Measurements from ENCODE around the gene LIF.
A peak's percentile ranks its signal among the peaks of the same experiment; 100 is the strongest.
"Not testable (repeated sequence)": the region's sequence is repeated elsewhere in the genome, so short reads cannot be mapped to it uniquely, and the experiment has no call there.

The LIF gene

DNA sequence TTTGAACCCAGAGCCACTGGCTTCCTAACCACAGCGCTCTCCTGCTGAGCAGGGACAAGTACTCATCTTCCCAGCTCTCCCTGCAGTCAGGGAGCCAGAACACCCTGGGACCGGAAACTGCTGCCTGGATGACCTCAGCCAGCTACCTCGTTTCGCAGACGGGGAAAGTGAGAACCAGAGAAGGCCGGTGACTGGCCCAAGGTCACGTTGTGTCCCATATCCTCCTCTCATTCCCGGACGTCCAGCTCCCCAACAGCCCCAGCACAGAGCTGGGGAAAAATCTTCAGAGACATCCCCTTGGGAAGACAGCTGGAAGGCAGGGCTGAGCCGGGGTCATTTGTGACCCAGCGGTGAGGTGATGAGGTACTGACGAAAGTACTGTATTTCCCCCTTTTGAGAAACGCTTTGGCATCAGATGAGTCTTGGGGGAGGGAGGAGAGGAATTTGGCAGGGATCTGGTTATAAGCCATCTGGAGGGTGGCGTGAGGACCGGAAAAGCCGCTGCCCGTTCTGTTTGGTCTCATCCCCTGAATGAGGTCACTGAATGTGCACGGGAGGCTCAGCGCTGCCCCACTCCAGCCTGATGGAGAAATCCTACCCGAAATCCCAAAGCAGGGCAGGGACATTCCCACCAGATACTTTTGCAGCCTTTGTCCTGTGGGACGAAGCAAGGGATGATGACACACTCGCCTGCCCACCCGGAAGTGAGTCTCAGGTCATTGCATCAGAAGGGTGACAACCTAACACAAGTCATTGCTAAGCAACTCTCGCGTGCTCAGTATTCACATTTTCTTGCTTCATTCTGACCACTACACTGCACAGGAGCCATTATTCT lies 41.1 kb downstream of the LIF start:
- no peak for DNase-seq

- DNase-seq: no peak
These were observed 41.8 kb downstream of the LIF start for GRCh38 chr22:30204742-30205111.

- DNase-seq: no peak
These were observed 42.4 kb downstream of the LIF start for GRCh38 chr22:30204015-30204741.

- DNase-seq: no peak
These were observed 44.0 kb downstream of the LIF start for GRCh38 chr22:30202531-30203006.

GRCh38 chr22:30201945-30202344 lies 44.6 kb downstream of the LIF start:
- DNase-seq: no peak

GRCh38 chr22:30200905-30201304 lies 45.7 kb downstream of the LIF start:
- not testable (repeated sequence) for DNase-seq

DNA sequence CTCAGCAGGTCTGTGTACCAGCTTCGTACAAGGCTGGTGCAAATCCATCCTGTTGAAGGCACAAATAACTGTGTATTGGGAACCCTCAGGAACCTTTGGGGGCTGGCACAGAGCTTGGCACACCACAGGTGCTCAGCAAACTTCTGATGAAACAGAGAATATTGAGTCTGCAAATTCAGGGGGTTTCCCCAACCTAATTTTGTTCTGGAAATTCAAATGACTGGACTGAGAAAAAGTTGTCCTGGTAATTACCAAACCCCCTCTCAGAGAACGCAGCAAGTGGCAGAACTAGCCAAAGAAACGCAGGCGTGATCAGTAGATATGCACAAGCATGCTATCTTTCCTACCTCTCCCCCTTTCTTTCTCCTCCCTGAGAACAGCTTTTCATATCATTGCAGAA lies 47.6 kb downstream of the LIF start:
- DNase-seq: peak in 1 of 2 experiments; percentile 23

- no peak for DNase-seq
These were observed 48.3 kb downstream of the LIF start for GRCh38 chr22:30198152-30198825.

DNA sequence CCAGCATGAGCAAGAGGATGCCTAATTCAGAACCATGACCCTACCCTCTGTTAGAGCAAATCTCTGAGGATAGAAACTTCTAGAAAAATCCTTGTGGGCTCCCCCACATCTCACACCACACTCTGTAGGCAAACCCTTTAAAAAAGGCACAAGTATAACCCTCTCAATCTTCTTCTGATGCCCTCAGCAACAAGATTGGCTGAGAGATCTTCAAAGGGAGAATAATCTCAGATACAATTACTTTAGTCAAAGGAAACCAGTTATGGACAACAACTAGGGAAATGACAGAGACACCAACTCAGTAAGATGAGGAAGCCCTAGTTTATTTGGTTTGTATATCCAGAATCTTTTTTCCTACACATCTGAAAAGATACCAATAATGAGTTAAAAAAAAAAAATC lies 49.2 kb downstream of the LIF start:
- DNase-seq: no peak

- no peak for DNase-seq
These were observed 49.7 kb downstream of the LIF start for GRCh38 chr22:30196880-30197336.

DNA sequence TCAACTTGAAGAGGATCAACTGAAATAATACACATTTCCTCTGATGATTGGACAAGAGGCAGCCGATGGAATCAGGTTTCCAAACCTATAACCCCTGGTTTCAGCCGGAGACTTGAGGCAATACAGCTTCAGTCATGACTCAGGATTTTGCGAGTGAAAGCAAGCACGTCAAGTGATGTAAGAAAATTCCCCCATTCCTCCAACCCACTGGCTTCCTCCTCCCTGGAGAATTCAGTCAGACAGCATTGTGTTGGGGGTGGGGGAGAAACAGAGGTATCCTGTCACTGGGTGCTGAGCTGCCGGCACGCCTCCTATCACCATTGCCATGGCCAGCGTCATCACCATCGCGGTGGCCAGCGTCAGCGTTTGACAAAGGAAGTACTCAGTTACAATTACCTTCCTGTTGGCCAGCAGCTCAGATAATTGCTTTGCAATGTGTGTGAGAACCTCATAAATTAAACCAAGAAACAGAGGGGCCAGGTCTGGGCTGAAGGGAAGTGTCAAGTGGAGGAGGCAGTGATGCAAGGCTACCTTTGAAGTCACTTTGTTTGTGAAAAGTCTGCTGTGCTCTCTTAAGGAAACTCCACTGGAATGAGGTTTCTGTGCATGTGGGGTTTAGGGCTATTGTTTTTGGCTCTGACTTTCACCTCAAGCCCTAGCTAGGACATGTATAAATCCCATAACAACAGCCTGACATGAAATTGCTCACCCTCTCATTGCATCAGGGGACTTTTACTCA lies 50.2 kb downstream of the LIF start:
- peak; percentile 67 to 76 for DNase-seq

- DNase-seq: no peak
These were observed 51.1 kb downstream of the LIF start for GRCh38 chr22:30195245-30196140.

- no peak for DNase-seq
These were observed 53.4 kb downstream of the LIF start for GRCh38 chr22:30193031-30193775.

- no peak for DNase-seq
These were observed 54.1 kb downstream of the LIF start for GRCh38 chr22:30192427-30192826.

GRCh38 chr22:30191040-30191701 lies 55.4 kb downstream of the LIF start:
- no peak for DNase-seq

DNA sequence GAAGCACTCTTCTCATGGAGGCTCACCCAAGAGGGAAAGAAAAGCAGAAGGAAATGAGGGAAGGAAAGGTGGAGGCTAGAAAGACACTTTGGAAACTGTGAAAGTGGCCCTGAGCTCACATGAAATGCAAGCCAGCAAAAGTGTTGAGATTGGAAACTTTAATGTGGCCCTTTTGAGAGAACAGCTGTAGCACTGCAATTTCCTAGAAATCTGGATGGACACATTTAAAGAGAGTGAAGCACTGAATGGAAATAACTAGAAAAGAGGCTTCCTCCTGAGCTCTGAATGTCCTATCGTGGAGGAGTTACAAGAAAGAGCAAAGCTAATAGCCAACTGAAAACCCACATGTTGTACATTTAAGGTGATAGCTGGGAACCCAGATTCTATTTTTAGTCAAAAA lies 56.0 kb downstream of the LIF start:
- no peak for DNase-seq

Data from activated CD4-positive, alpha-beta T cell treated with anti-CD3 and anti-CD28 coated beads, Interleukin-2, amount 50 U/mL, for 48 hours (primary cell).